IPS DF 4.7 (cell line): ENCODE data around the gene RGPD4.

Source experiments
- DNase-seq: peaks from one replicate; pipeline ENCODE4 v3.0.0-alpha.2; 2013; ENCODE audit warnings: low spot score; ENCODE audit errors: extremely low read depth

RGPD4 gene

DNA sequence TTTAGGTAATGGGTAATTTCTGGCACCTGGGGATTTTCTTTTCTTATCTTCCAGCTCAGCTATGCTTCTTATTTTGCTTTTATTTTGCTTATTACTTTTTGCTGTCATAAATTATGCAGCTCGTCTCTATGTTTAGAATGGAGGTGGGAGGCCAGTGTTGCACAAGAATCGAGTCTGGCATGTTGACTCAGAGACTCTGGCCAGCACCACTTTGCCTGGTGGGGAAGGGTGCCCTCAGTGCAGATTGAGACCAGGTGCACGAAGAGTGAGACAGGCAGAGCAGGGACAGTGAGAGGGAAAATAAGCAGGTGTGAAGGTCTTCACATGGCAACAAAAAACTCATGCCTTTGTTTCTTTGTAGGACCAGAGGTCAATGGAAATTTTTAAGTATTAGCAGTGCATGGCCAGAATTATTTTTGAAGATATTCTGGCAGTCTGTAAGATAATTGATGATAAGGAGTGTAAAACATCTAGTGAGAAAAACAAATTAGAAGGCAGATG lies 100.4 kb downstream of the RGPD4 start:
- no peak for DNase-seq

DNA sequence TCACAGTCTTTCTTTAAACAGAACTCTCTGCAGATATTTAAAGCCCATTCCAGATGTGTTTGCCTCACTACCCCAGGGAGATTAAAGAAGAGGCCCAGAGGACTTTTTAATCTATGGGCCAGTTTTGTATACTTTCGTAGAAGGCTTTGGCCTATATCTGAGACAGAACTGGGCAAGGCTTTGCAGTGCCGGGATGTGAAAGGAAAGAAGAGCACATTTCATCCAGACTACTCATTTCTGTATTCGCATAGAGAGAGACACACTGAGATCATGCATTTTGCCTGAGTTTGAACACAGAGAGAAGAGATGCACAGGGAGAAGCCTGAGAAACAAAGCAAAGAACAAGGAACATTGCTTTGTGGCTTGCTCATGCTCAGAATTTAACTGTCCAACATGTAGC lies 104.7 kb downstream of the RGPD4 start:
- no peak for DNase-seq

DNA sequence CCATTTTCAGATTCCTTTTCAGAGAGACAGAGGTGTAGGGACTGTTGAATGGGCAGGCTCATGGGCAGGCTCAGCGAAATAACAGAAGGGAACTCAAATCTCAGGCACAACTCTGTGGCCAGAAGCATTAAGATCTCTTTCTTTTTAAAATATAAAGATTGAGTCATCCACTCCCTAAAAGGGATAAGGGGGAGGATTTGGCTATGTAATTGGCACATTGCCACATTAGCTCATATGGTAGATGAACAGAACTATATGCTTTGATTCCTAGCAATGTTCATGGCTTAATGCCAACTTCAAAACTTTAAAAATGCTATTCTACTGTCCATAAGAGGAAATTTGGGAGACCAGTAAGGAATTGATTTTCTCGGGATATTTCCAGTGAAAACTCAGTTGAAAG lies 105.8 kb downstream of the RGPD4 start:
- no peak for DNase-seq

GRCh38 chr2:107932979-107933378 lies 106.3 kb downstream of the RGPD4 start:
- no peak for DNase-seq

DNA sequence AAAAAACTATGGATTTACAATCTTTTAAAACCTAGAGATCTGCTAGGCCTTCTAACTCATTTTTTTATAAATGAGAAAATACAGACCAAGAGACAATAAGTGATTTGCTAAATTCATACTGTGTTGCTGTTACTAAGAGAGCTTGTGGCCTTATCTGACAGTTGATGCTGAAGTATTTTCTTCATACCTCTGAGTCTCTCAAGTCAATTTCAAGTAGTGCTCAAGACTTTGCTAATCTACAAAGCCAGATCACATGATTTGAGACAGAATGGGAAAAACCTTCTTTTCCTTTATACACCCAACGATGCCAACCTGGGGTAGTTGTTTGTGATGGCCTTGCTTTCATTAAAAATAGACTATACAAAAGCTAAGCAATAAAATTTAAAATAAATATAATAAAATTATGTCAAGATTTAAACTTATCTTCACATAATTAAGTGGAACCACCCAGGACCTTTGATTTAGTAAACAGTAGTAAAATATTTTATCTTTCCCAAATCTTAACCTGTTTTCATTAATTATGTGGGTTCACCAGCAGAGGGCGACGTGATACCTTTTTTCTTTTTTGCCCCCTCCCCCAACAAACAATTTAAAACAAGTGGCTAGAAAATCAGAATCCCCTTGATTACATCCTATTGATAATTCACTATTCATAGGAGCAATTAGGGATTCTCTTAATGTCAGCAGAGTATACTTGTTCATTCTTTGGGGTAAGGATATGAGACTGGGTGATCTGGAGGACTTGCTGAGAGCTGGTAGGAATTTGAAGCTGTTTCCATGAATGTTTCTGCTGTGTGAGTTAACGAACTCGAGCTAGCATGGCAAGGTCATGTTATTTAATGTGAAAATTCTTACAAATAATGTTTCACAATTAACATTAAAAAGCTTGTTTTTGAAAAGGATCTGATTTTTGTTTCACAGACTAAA lies 110.0 kb downstream of the RGPD4 start:
- DNase-seq, result no peak
